ENCODE measurements around the gene CFAP47.
"Not testable (repeated sequence)": the region's sequence is repeated elsewhere in the genome, so short reads cannot be mapped to it uniquely, and the experiment has no call there.

The CFAP47 gene

DNA sequence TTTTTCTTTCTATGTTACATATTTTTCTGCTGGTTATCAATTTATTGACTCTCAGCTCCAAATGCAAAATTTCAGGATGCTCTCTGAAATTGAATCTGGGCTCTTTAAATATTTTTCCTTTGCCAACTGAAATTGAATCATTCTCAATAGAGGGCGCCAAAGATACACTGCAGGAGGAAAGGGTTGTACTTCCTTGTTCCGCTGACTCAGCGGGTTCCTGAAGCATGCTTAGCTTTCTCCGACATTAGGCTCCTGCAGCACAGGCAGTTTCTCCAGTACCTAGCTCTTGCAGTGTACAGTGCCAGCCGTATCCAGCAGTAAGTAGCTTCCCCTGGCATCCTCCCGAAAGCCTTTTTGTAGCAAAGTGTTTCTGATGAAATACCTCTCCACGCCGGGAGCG lies 28.8 kb upstream of the CFAP47 start:
- no peak for TF ChIP-seq EZH2phosphoT487 (IDR thresholded peaks at IDR 0.05; ENCODE audit: borderline replicate concordance, low read length)
- TF ChIP-seq, protein P1, sequence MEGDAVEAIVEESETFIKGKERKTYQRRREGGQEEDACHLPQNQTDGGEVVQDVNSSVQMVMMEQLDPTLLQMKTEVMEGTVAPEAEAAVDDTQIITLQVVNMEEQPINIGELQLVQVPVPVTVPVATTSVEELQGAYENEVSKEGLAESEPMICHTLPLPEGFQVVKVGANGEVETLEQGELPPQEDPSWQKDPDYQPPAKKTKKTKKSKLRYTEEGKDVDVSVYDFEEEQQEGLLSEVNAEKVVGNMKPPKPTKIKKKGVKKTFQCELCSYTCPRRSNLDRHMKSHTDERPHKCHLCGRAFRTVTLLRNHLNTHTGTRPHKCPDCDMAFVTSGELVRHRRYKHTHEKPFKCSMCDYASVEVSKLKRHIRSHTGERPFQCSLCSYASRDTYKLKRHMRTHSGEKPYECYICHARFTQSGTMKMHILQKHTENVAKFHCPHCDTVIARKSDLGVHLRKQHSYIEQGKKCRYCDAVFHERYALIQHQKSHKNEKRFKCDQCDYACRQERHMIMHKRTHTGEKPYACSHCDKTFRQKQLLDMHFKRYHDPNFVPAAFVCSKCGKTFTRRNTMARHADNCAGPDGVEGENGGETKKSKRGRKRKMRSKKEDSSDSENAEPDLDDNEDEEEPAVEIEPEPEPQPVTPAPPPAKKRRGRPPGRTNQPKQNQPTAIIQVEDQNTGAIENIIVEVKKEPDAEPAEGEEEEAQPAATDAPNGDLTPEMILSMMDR (IDR thresholded peaks at IDR 0.05; ENCODE audit: low read depth, low read length, poor library complexity, severe bottlenecking), result peak; percentile 44
- H3F3A ChIP-seq (ENCODE audit: control insufficient read depth, insufficient read depth), result no peaks in the 10 kb centered on the region
- H3K4me2 ChIP-seq (ENCODE audit: low read length), result no peak overlapping the region
- H3K9me3 ChIP-seq (ENCODE audit: control insufficient read depth, insufficient read depth, low read length), result no peaks in the 10 kb centered on the region
- no peaks in the 10 kb centered on the region for H3K79me2 ChIP-seq (ENCODE audit: control insufficient read depth, low read length)
- no peaks in the 10 kb centered on the region for H3K4me1 ChIP-seq (ENCODE audit: control insufficient read depth, low read length)
- no peaks in the 10 kb centered on the region for H3K27me3 ChIP-seq (ENCODE audit: control insufficient read depth, low read length)
- H3K9me2 ChIP-seq (replicated peaks; ENCODE audit: control insufficient read depth, low read length), result no peaks in the 10 kb centered on the region
- H3K27ac ChIP-seq (ENCODE audit: low read depth, low read length), result no peak overlapping the region
- H4K20me1 ChIP-seq (ENCODE audit: control insufficient read depth, insufficient read depth, low read depth, low read length), result no peaks in the 10 kb centered on the region
- H3K4me3 ChIP-seq (ENCODE audit: low read length), result no peak overlapping the region
- no peaks in the 10 kb centered on the region for H3K36me3 ChIP-seq (ENCODE audit: control insufficient read depth, low read length)

DNA sequence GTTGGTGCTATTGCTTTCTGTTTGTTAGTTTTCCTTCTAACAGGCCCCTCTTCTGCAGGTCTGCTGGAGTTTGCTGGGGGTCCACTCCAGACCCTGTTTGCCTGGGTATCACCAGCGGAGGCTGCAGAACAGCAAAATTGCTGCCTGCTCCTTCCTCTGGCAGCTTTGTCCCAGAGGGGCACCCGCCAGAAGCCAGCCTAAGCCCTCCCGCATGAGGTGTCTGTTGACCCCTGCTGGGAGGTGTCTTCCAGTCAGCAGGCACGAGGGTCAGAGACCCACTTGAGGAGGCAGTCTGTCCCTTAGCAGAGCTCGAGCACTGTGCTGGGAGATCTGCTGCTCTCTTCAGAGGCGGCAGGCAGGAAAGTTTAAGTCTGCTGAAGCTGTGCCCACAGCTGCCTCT lies 67.3 kb downstream of the CFAP47 start:
- not testable (repeated sequence) for H3K79me2 ChIP-seq (ENCODE audit: control insufficient read depth, low read length); H3K4me1 ChIP-seq (ENCODE audit: control insufficient read depth, low read length); H4K20me1 ChIP-seq (ENCODE audit: control insufficient read depth, insufficient read depth, low read depth, low read length); H3K36me3 ChIP-seq (ENCODE audit: control insufficient read depth, low read length); H3K4me2 ChIP-seq (ENCODE audit: low read length); H3F3A ChIP-seq (ENCODE audit: control insufficient read depth, insufficient read depth); H3K27ac ChIP-seq (ENCODE audit: low read depth, low read length); H3K9me2 ChIP-seq (replicated peaks; ENCODE audit: control insufficient read depth, low read length); H3K9me3 ChIP-seq (ENCODE audit: control insufficient read depth, insufficient read depth, low read length); H3K27me3 ChIP-seq (ENCODE audit: control insufficient read depth, low read length); H3K4me3 ChIP-seq (ENCODE audit: low read length)

DNA sequence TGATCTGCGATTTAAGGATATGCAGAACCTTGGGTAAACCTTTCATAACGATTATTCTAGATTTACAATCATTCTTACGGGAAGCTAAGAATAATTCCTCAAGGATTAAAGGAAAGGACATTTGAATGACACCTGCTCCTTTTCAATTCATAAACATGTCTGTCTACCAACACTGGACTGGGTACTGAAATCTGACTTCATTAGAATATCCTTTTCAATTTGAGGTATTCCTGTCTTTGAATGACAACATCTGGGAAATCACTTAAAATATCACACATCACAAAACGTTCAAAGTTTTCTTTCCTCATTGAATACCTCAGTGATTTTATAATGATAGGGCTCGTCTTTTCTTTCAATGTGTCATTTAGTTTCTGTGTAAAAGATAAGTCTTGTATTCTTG lies 87.7 kb downstream of the CFAP47 start:
- Histone ChIP-seq H3K27me3 (ENCODE audit: control insufficient read depth, low read length) (no peaks in the 10 kb centered on the region), H3K79me2 (ENCODE audit: control insufficient read depth, low read length) (no peaks in the 10 kb centered on the region), H4K20me1 (ENCODE audit: control insufficient read depth, insufficient read depth, low read depth, low read length) (no peaks in the 10 kb centered on the region), H3K9me3 (ENCODE audit: control insufficient read depth, insufficient read depth, low read length) (no peaks in the 10 kb centered on the region), H3K36me3 (ENCODE audit: control insufficient read depth, low read length) (no peaks in the 10 kb centered on the region), H3K4me1 (ENCODE audit: control insufficient read depth, low read length) (no peaks in the 10 kb centered on the region), H3K4me2 (ENCODE audit: low read length) (no peak overlapping the region), H3F3A (ENCODE audit: control insufficient read depth, insufficient read depth) (no peaks in the 10 kb centered on the region), H3K27ac (ENCODE audit: low read depth, low read length) (no peak overlapping the region), H3K9me2 (replicated peaks; ENCODE audit: control insufficient read depth, low read length) (no peaks in the 10 kb centered on the region), H3K4me3 (ENCODE audit: low read length) (no peak overlapping the region)
- no peak for TF ChIP-seq EZH2phosphoT487 (IDR thresholded peaks at IDR 0.05; ENCODE audit: borderline replicate concordance, low read length)
- TF ChIP-seq, protein P1 (IDR thresholded peaks at IDR 0.05; ENCODE audit: low read depth, low read length, poor library complexity, severe bottlenecking), result no peak

DNA sequence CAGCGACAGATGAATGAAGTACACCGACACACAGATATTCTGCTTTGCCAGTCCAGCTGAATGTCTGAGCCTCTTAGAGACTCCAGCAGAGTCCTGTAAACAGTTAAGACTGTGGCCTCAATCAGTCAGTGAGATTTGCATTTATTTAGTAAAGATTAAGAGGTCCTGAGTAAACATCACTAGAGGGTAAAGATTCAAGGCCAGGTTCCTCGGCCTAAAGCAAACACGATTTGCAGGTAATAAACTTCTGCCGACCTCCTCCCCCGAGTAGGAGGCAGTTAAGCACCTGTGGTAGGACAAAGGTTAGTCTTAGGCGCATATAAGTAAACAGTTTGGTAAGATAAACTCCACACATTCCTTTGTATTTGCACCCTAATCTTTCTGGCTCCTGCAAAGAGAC lies 99.6 kb downstream of the CFAP47 start:
- no peaks in the 10 kb centered on the region for H3K4me1 ChIP-seq (ENCODE audit: control insufficient read depth, low read length)
- TF ChIP-seq, protein P1 (IDR thresholded peaks at IDR 0.05; ENCODE audit: low read depth, low read length, poor library complexity, severe bottlenecking), result no peak
- TF ChIP-seq EZH2phosphoT487 (IDR thresholded peaks at IDR 0.05; ENCODE audit: borderline replicate concordance, low read length), result no peak
- no peak overlapping the region for H3K4me3 ChIP-seq (ENCODE audit: low read length)
- H3K79me2 ChIP-seq (ENCODE audit: control insufficient read depth, low read length), result no peaks in the 10 kb centered on the region
- H3K4me2 ChIP-seq (ENCODE audit: low read length), result no peak overlapping the region
- H4K20me1 ChIP-seq (ENCODE audit: control insufficient read depth, insufficient read depth, low read depth, low read length), result no peaks in the 10 kb centered on the region
- H3K27me3 ChIP-seq (ENCODE audit: control insufficient read depth, low read length), result no peaks in the 10 kb centered on the region
- H3F3A ChIP-seq (ENCODE audit: control insufficient read depth, insufficient read depth), result no peaks in the 10 kb centered on the region
- H3K36me3 ChIP-seq (ENCODE audit: control insufficient read depth, low read length), result no peaks in the 10 kb centered on the region
- H3K9me3 ChIP-seq (ENCODE audit: control insufficient read depth, insufficient read depth, low read length), result no peaks in the 10 kb centered on the region
- no peaks in the 10 kb centered on the region for H3K9me2 ChIP-seq (replicated peaks; ENCODE audit: control insufficient read depth, low read length)
- H3K27ac ChIP-seq (ENCODE audit: low read depth, low read length), result no peak overlapping the region
